ENCODE data around the gene JMJD7.

Gene JMJD7

DNA sequence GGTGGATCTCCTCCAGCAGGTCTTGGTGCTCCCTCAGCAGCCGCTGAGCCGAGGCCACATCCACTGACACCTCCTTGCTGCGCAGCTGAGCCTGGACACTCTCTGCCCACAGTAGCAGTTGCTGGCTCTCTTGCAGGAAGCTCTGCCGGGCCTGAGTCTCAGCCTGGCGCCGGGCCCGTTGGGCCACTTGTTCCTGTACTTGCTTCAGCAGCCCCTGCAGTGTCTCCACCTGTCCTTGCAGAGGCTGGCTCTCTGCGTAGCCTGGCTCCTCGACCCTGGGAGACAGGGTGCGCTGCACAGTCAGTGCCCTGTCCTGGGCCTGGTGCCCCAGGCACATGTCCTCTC, 50.4 kb downstream of the JMJD7 start:
- no peaks in the 10 kb centered on the region for H3K79me2 ChIP-seq (ENCODE audit: control insufficient read depth, insufficient read depth, low read length, poor library complexity)
- H3K79me1 ChIP-seq (ENCODE audit: low read length): no peaks in the 10 kb centered on the region
- no peak overlapping the region for H3K9ac ChIP-seq (ENCODE audit: low read length)
- H2BK5ac ChIP-seq (ENCODE audit: low read depth, low read length, poor library complexity): no peak overlapping the region
- no peak overlapping the region for H2BK12ac ChIP-seq (ENCODE audit: low read length)
- no peak overlapping the region for H3K4ac ChIP-seq (ENCODE audit: low read depth, low read length)
- no peak overlapping the region for H3K18ac ChIP-seq (ENCODE audit: low read length)
- H3K14ac ChIP-seq (ENCODE audit: low read length): no peak overlapping the region
- no peak overlapping the region for H2AFZ ChIP-seq (ENCODE audit: insufficient read depth, low read length, poor library complexity)
- no peak overlapping the region for H4K12ac ChIP-seq (ENCODE audit: low read depth, low read length)
- no peak overlapping the region for H4K91ac ChIP-seq (ENCODE audit: low read depth, low read length)
- no peak for DNase-seq
- WGBS (ENCODE audit: extremely low coverage, insufficient coverage, insufficient read length): no CpG with 5 or more reads among the region's 10 CpGs
- no peak overlapping the region for H2AK5ac ChIP-seq (ENCODE audit: low read length)
- H3K4me1 ChIP-seq (ENCODE audit: control insufficient read depth in 1 of 2, insufficient read depth in 2 of 2, low read length in 2 of 2): peaks cover 5 to 10% of the 10 kb centered on the region in 2 experiments
- H3K27ac ChIP-seq (ENCODE audit: low read depth, low read length): no peak overlapping the region
- peaks cover 16% of the 10 kb centered on the region for H3K27me3 ChIP-seq (ENCODE audit: insufficient read depth, low read length)
- H3K4me2 ChIP-seq (ENCODE audit: low read length): no peak overlapping the region
- no peak overlapping the region for H2BK120ac ChIP-seq (ENCODE audit: insufficient read depth, low read length, poor library complexity)
- H3K9me3 ChIP-seq (ENCODE audit: insufficient read depth, low read depth, low read length): peaks cover 2% of the 10 kb centered on the region
- H3K36me3 ChIP-seq (ENCODE audit: control insufficient read depth in 1 of 2, insufficient read depth in 2 of 2, low read length in 2 of 2): no peaks in the 10 kb centered on the region
- H3K4me3 ChIP-seq (ENCODE audit: low read depth, low read length): no peak overlapping the region
- H4K8ac ChIP-seq (ENCODE audit: low read depth, low read length): no peak overlapping the region
- H3K23ac ChIP-seq (ENCODE audit: low read length): no peak overlapping the region

DNA sequence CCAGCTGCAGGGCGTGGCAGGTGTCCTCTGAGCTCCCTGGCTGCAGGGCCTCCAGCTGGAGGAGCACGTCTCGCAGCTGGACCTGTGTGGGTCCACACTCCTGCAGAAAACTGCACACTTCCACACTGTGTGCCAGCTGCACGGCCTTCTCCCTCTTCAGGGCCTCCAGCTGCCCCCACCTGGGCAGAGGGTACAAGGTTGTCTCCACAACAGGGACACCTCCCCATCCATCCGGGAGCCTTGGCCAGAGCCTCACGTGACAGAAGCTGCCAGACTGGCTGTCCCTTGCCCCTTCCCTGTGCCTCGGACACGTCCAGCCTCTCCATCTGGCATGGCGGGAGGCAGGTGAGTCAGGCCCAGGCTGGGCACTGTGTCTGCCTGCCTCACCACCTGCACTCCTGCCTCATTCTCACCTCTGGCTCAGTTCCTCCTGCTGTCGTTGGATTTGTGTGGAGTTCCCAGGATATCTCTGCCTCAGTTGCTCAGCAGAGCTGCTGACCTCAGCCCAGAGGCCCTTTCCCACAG, 51.5 kb downstream of the JMJD7 start:
- H3K4me1 ChIP-seq (ENCODE audit: control insufficient read depth in 1 of 2, insufficient read depth in 2 of 2, low read length in 2 of 2): peaks cover 5 to 10% of the 10 kb centered on the region in 2 experiments
- WGBS (ENCODE audit: extremely low coverage, insufficient coverage, insufficient read length): no CpG with 5 or more reads among the region's 10 CpGs
- H3K27me3 ChIP-seq (ENCODE audit: insufficient read depth, low read length): peaks cover 16% of the 10 kb centered on the region
- H4K91ac ChIP-seq (ENCODE audit: low read depth, low read length): no peak overlapping the region
- no peak overlapping the region for H3K23ac ChIP-seq (ENCODE audit: low read length)
- H4K12ac ChIP-seq (ENCODE audit: low read depth, low read length): no peak overlapping the region
- H3K14ac ChIP-seq (ENCODE audit: low read length): no peak overlapping the region
- no peak overlapping the region for H2BK12ac ChIP-seq (ENCODE audit: low read length)
- H3K36me3 ChIP-seq (ENCODE audit: control insufficient read depth in 1 of 2, insufficient read depth in 2 of 2, low read length in 2 of 2): no peaks in the 10 kb centered on the region
- H3K9me3 ChIP-seq (ENCODE audit: insufficient read depth, low read depth, low read length): peaks cover 2% of the 10 kb centered on the region
- H2BK120ac ChIP-seq (ENCODE audit: insufficient read depth, low read length, poor library complexity): no peak overlapping the region
- no peak overlapping the region for H2AK5ac ChIP-seq (ENCODE audit: low read length)
- no peak overlapping the region for H3K4ac ChIP-seq (ENCODE audit: low read depth, low read length)
- no peaks in the 10 kb centered on the region for H3K79me2 ChIP-seq (ENCODE audit: control insufficient read depth, insufficient read depth, low read length, poor library complexity)
- no peak overlapping the region for H2BK5ac ChIP-seq (ENCODE audit: low read depth, low read length, poor library complexity)
- no peak for DNase-seq
- H3K27ac ChIP-seq (ENCODE audit: low read depth, low read length): no peak overlapping the region
- no peak overlapping the region for H3K4me3 ChIP-seq (ENCODE audit: low read depth, low read length)
- H3K4me2 ChIP-seq (ENCODE audit: low read length): no peak overlapping the region
- no peaks in the 10 kb centered on the region for H3K79me1 ChIP-seq (ENCODE audit: low read length)
- no peak overlapping the region for H2AFZ ChIP-seq (ENCODE audit: insufficient read depth, low read length, poor library complexity)
- no peak overlapping the region for H4K8ac ChIP-seq (ENCODE audit: low read depth, low read length)
- H3K9ac ChIP-seq (ENCODE audit: low read length): no peak overlapping the region
- H3K18ac ChIP-seq (ENCODE audit: low read length): no peak overlapping the region

DNA sequence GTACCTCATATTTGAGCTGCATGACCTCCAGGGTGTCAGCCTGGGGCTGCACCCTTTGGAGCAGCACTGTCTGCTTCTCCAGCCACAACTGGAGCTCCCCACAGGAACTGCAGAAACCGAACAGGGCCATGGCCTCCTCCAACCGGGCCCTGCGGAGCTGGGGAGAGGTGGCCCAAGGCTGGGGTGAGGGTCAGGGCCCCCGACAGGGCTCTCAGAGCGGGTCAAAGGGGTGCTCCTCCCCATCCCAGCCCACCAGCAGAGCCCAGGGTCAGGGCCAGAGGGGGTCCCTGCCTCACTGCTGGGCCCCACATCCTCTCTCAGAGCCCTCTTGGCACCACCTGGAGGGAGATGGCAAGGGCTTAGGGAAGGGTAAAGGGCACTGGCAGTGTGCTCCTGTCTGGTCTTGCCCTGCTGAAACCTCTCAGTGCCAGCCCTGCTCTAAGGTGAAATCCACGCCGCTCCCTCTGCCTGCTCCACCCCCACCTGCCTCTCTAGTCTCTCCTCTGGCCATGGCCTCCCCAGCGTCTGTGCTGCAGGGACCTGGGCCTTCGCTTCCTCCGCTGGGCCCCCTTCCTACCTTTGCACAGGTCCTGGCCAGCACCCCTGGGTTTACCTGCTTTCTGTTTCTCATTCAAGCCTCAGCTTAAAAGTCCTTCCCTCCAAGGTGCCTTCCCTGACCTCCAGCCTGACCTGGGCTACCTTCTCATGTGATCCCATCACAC, 52.4 kb downstream of the JMJD7 start:
- Histone ChIP-seq H3K9ac (ENCODE audit: low read length) (no peak overlapping the region), H3K27me3 (ENCODE audit: insufficient read depth, low read length) (peaks cover 16% of the 10 kb centered on the region), H4K12ac (ENCODE audit: low read depth, low read length) (no peak overlapping the region), H3K36me3 (ENCODE audit: control insufficient read depth in 1 of 2, insufficient read depth in 2 of 2, low read length in 2 of 2) (no peaks in the 10 kb centered on the region), H4K91ac (ENCODE audit: low read depth, low read length) (no peak overlapping the region), H2BK120ac (ENCODE audit: insufficient read depth, low read length, poor library complexity) (no peak overlapping the region), H3K79me1 (ENCODE audit: low read length) (no peaks in the 10 kb centered on the region), H4K8ac (ENCODE audit: low read depth, low read length) (no peak overlapping the region), H2BK5ac (ENCODE audit: low read depth, low read length, poor library complexity) (no peak overlapping the region), H3K18ac (ENCODE audit: low read length) (no peak overlapping the region), H3K4ac (ENCODE audit: low read depth, low read length) (no peak overlapping the region), H3K9me3 (ENCODE audit: insufficient read depth, low read depth, low read length) (peaks cover 2% of the 10 kb centered on the region), H2AK5ac (ENCODE audit: low read length) (no peak overlapping the region), H2BK12ac (ENCODE audit: low read length) (no peak overlapping the region), H3K4me1 (ENCODE audit: control insufficient read depth in 1 of 2, insufficient read depth in 2 of 2, low read length in 2 of 2) (peaks cover 5 to 10% of the 10 kb centered on the region in 2 experiments), H3K14ac (ENCODE audit: low read length) (no peak overlapping the region), H3K79me2 (ENCODE audit: control insufficient read depth, insufficient read depth, low read length, poor library complexity) (no peaks in the 10 kb centered on the region), H3K23ac (ENCODE audit: low read length) (no peak overlapping the region), H3K4me3 (ENCODE audit: low read depth, low read length) (no peak overlapping the region), H3K27ac (ENCODE audit: low read depth, low read length) (no peak overlapping the region), H3K4me2 (ENCODE audit: low read length) (no peak overlapping the region), H2AFZ (ENCODE audit: insufficient read depth, low read length, poor library complexity) (no peak overlapping the region)
- no CpG with 5 or more reads among the region's 10 CpGs for WGBS (ENCODE audit: extremely low coverage, insufficient coverage, insufficient read length)
- DNase-seq: no peak

DNA sequence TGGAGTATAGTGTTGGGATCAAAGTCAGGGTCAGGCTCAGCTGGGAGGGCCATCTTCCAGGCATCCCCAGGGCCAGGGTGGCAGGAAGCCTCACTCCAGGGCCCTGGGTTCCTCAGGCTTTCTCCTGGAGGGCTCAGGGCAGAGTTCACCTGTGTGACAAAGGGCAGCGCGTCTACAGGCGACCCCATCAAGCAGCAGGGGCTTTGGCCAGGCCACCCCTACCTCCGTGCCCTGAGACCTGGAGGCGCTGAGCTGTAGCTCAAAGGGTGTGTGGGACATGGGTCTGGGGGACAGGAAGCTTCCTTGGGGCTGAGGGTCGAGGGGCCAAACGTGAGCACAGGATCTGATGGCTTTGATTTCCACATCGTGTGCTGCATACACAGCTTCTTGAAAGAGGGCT, 53.2 kb downstream of the JMJD7 start:
- H3K79me1 ChIP-seq (ENCODE audit: low read length): no peaks in the 10 kb centered on the region
- no peak overlapping the region for H3K23ac ChIP-seq (ENCODE audit: low read length)
- no peak for DNase-seq
- H3K27me3 ChIP-seq (ENCODE audit: insufficient read depth, low read length): peaks cover 16% of the 10 kb centered on the region
- no peaks in the 10 kb centered on the region for H3K36me3 ChIP-seq (ENCODE audit: control insufficient read depth in 1 of 2, insufficient read depth in 2 of 2, low read length in 2 of 2)
- no peaks in the 10 kb centered on the region for H3K79me2 ChIP-seq (ENCODE audit: control insufficient read depth, insufficient read depth, low read length, poor library complexity)
- no CpG with 5 or more reads among the region's 8 CpGs for WGBS (ENCODE audit: extremely low coverage, insufficient coverage, insufficient read length)
- no peak overlapping the region for H2BK120ac ChIP-seq (ENCODE audit: insufficient read depth, low read length, poor library complexity)
- H3K4me1 ChIP-seq (ENCODE audit: control insufficient read depth in 1 of 2, insufficient read depth in 2 of 2, low read length in 2 of 2): peaks cover 5 to 10% of the 10 kb centered on the region in 2 experiments
- no peak overlapping the region for H3K4ac ChIP-seq (ENCODE audit: low read depth, low read length)
- H3K9me3 ChIP-seq (ENCODE audit: insufficient read depth, low read depth, low read length): peaks cover 2% of the 10 kb centered on the region
- no peak overlapping the region for H2AFZ ChIP-seq (ENCODE audit: insufficient read depth, low read length, poor library complexity)
- no peak overlapping the region for H3K4me3 ChIP-seq (ENCODE audit: low read depth, low read length)
- no peak overlapping the region for H4K91ac ChIP-seq (ENCODE audit: low read depth, low read length)
- no peak overlapping the region for H4K8ac ChIP-seq (ENCODE audit: low read depth, low read length)
- no peak overlapping the region for H3K18ac ChIP-seq (ENCODE audit: low read length)
- no peak overlapping the region for H3K9ac ChIP-seq (ENCODE audit: low read length)
- no peak overlapping the region for H3K4me2 ChIP-seq (ENCODE audit: low read length)
- no peak overlapping the region for H3K14ac ChIP-seq (ENCODE audit: low read length)
- no peak overlapping the region for H2BK5ac ChIP-seq (ENCODE audit: low read depth, low read length, poor library complexity)
- H2BK12ac ChIP-seq (ENCODE audit: low read length): no peak overlapping the region
- no peak overlapping the region for H2AK5ac ChIP-seq (ENCODE audit: low read length)
- H4K12ac ChIP-seq (ENCODE audit: low read depth, low read length): no peak overlapping the region
- H3K27ac ChIP-seq (ENCODE audit: low read depth, low read length): no peak overlapping the region

Measured in trophoblast cell (in vitro differentiated cells and primary cell).